ENCODE measurements around the gene ZNF665.
"Not testable (repeated sequence)": the region's sequence is repeated elsewhere in the genome, so short reads cannot be mapped to it uniquely, and the experiment has no call there.

ZNF665 gene

DNA sequence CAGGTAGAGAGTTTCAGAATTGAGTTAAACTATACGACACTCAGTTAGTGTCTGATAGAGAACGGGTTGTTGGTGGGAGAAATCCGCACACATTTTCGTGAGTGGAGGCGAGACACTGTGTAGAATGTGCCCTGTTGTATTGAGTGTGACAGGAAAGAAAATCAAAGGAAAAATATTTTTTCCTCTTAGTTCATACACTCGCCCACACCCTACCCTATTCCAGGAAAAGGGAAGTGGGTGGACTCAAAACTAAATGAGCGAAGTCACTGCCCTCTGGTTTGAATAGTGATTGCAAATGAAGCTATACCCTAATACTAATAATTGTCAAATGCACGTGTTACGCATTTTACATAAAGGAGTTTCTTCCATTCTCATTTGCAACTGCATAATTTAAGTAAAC, 36.3 kb downstream of the ZNF665 start:
- no peak for DNase-seq

- DNase-seq = no peak
Measured at GRCh38 chr19:53147645-53148044, 45.5 kb downstream of the ZNF665 start.

- no peak for DNase-seq
Measured at GRCh38 chr19:53140351-53140750, 52.8 kb downstream of the ZNF665 start.

DNA sequence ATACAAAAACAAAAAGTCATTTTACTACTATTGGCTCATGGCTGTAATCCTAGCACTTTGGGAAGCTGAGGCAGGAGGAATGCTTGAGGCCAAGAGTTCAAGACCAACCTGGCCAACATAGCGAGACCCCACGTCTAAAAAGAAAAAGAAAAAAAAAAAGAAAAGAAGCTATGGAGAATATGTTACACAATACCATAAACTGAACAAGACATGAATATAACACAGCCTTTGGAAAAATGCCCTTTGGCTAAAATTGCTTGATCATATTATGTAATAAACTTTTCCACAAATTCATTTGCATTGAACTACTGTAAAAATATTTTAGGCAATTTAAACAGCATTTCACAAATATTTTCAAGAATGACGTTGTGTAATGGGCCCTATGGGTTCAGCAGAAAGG, 56.7 kb downstream of the ZNF665 start:
- no peak for DNase-seq

- DNase-seq = no peak
Measured at GRCh38 chr19:53132141-53132991, 60.8 kb downstream of the ZNF665 start, which contains the start of gene ZNF415. Gene ZNF415, minus strand, starts transcription at chr19:53132910. Its CDS starts 10,234 bp downstream, at chr19:53122676.

DNA sequence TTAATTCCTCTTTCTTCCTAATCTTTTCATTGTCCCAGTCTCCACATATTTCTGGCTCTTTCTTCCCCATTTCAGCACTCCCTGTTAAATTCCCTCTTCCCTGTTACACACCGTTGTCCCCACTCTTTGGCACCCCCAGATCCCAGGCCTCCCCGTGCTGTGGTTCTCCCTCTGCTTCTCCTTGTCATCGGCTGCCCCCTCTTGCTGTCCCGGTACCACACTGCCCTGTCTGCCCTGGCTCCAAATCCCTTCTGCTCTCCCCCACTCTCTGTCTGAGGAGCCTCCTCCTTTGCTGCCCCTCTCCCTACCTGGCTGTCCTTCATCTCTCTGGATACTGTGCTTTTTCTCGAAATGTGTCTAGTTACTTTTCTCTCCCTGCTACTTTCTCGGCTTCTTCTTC, 61.4 kb downstream of the ZNF665 start:
- DNase-seq = no peak

DNA sequence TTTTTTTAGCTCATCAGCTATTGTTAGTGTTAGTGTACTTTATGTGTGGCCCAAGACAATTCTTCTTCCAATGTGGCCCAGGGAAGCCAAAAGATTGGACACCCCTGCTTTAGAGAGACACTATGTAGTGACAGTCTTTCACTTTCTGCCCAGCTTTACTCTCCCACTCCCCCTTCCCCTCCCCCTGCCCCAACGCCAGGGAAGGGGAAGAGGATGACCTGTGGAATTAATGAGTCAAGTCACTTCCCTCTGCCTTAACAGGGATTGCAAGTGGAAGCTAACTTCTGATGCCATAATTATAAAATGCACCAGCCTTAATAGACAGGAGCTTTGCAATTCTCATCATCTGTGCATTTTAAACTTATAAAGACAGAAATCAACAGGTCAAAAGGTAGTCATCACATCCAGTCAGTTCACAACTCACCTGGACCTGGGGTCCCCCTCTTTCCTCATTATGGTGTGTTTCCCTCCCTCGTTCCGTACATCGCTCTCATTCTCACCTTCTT, 62.0 kb downstream of the ZNF665 start:
- no peak for DNase-seq

DNA sequence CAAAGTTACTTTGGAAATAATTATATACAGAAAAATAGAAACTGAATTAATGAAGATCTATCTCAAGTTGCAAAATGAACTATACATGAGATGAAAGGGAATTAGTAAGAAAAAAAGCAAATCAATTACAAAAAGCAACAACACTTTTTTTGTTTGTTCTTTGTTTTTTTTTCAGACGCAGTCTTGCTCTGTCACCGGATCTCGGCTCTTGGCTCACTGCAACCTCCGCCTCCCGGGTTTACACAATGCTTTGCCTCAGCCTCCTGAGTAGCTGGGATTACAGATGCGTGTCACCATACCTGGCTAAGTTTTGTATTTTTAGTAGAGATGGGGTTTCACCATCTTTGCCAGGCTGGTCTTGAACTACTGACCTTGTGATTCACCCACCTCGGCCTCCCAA, 62.7 kb downstream of the ZNF665 start:
- DNase-seq = no peak

DNA sequence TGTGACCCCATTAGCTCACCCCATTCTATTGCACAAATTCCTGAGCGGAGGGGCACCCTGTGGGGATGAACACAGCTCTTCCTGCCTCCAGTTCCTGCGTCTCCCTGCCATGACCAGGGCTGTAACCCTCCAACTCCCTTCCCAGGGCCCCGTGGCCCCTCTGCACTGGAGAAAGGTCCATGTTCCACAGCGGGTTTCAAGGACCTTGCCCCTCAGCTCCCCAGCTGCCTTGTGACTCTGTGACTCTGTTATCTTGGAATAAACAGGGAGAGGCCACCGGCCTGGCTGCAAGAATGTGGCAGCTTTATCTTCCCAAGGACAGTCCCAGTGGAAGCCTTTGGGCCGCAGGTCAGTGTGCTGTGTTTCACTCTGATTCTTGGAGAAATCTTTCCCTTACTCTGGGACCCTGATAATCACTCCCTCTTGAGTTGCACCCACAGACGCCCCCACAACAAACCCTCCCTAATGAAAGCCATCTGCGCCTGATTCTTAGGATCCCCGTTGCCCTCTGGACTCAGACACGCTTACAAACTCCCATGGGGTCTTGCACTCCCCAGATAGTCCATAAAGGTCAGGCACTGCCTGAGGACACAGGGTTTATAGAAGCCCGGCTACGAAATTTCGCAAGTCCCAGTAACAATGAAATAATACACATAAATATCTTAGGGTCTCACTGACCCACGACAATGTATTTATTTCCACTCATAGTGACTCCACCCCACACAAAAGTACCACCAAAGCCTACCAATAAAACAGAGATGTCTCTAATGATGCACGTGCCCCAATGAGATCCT, 66.2 kb downstream of the ZNF665 start:
- not testable (repeated sequence) for DNase-seq

DNA sequence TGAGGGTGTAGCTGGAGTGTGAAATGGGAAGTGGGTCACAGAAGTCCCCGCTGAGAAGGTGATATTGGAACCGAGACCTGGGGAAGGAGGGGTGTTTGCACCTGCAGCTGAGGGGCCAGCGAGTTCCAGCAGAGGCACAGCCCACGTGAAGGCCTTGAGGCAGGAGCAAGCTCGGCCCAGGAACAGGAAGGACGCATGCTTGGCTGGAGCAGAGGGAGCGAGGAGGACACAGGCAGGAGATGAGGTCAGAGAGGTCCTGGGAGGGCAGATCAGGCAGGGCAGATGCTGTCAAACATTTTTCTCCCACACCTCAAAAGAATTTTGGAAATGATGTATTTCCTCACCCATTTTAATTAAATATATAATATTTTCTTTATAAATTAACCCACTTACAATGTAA, 69.8 kb downstream of the ZNF665 start:
- no peak for DNase-seq

Measured in NK-92 treated with Interleukin-12 subunit alpha and Interleukin-12 subunit beta, amount 100 ng/mL, for 24 hours (cell line).